ENCODE results near the gene PDE3A. TPM values are rescaled to one million over a fixed set of nuclear protein-coding genes. Genes with fewer than 3 reads are reported as not detected.

The PDE3A gene
- total RNA-seq, 2 experiments from 2014 or later, result not detected

DNA sequence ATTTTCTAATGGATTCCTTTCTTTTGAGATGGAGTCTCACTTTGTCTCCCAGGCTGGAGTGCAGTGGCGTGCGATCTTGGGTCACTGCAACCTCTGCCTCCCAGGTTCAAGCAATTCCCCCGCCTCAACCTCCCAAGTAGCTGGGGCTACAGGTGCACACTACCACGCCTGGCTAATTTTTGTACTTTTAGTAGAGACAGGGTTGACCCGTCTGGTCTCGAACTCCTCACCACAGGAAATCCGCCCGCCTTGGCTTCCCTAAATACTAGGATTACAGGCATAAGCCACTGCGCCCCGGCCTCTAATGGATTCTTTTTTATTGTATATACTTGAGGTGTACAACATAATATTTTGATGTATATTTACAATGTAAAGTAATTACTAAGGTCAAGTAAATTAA lies 186.7 kb downstream of the PDE3A start:
- intact Hi-C loops (cut with micrococcal nuclease), result no loop called here
- no peaks in the 10 kb centered on the region for H3K36me3 Mint-ChIP-seq
- H3K4me3 Mint-ChIP-seq, result no peak overlapping the region
- no peak overlapping the region for H3K27ac Mint-ChIP-seq
- H3K9me3 Mint-ChIP-seq, result no peaks in the 10 kb centered on the region
- H3K4me1 Mint-ChIP-seq (ENCODE audit: low read depth), result no peaks in the 10 kb centered on the region
- no peaks in the 10 kb centered on the region for H3K27me3 Mint-ChIP-seq
- no peak for DNase-seq
- ChIA-PET CTCF (no interaction called here), POLR2A (no interaction called here)

GRCh38 chr12:20555771-20556170 lies 187.4 kb downstream of the PDE3A start:
- H3K4me3 Mint-ChIP-seq, result no peak overlapping the region
- ChIA-PET POLR2A (no interaction called here), CTCF (no interaction called here)
- H3K36me3 Mint-ChIP-seq, result no peaks in the 10 kb centered on the region
- no peaks in the 10 kb centered on the region for H3K27me3 Mint-ChIP-seq
- no peak for DNase-seq
- H3K27ac Mint-ChIP-seq, result no peak overlapping the region
- intact Hi-C loops (cut with micrococcal nuclease), result no loop called here
- H3K9me3 Mint-ChIP-seq, result no peaks in the 10 kb centered on the region
- H3K4me1 Mint-ChIP-seq (ENCODE audit: low read depth), result no peaks in the 10 kb centered on the region

DNA sequence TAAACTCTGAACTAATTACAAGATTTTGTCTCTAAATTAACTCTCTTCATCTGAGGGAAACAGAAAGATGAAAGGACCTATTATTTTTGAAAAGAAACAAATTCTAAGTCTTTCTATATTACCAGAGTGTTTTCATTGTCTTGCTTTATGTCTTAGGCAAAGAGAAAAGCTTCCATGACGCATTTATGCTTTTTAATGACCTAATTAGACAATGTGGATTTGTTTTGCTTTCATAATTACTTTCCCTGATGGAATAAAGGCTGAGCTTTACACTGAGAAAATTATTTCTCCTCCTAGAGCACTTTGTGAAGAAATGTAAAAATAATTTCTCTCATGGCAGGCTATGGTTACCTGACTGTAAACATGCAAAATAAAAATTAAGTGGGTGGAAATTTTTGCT lies 188.8 kb downstream of the PDE3A start:
- no peak overlapping the region for H3K4me3 Mint-ChIP-seq
- H3K27me3 Mint-ChIP-seq, result no peaks in the 10 kb centered on the region
- H3K27ac Mint-ChIP-seq, result no peak overlapping the region
- intact Hi-C loops (cut with micrococcal nuclease), result no loop called here
- POLR2A ChIA-PET, result no interaction called here
- CTCF ChIA-PET, result no interaction called here
- no peaks in the 10 kb centered on the region for H3K4me1 Mint-ChIP-seq (ENCODE audit: low read depth)
- no peaks in the 10 kb centered on the region for H3K9me3 Mint-ChIP-seq
- DNase-seq, result no peak
- no peaks in the 10 kb centered on the region for H3K36me3 Mint-ChIP-seq

DNA sequence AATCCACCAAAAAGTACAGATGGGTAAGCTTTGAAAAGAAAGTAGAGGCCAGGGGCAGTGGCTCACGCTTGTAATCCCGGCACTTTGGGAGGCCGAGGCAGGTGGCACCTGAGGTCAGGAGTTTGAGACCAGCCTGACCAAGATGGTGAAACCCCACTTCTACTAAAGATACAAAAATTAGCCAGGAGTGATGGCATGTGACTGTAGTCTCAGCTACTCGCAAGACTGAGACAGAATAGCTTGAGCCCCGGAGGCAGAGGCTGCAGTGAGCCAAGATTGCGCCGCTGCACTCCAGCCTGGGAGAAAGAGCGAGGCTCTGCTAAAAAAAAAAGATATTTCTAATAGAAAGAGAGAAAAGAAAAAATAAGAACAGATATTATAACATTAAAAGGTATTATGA lies 192.6 kb downstream of the PDE3A start:
- ChIA-PET CTCF (no interaction called here), POLR2A (no interaction called here)
- no peaks in the 10 kb centered on the region for H3K9me3 Mint-ChIP-seq
- no peak overlapping the region for H3K4me3 Mint-ChIP-seq
- H3K36me3 Mint-ChIP-seq, result no peaks in the 10 kb centered on the region
- intact Hi-C loops (cut with micrococcal nuclease), result no loop called here
- no peak overlapping the region for H3K27ac Mint-ChIP-seq
- no peaks in the 10 kb centered on the region for H3K27me3 Mint-ChIP-seq
- DNase-seq, result no peak
- no peaks in the 10 kb centered on the region for H3K4me1 Mint-ChIP-seq (ENCODE audit: low read depth)

- Mint-ChIP-seq H3K36me3 (no peaks in the 10 kb centered on the region), H3K27me3 (no peaks in the 10 kb centered on the region), H3K4me3 (no peak overlapping the region), H3K27ac (no peak overlapping the region), H3K9me3 (no peaks in the 10 kb centered on the region), H3K4me1 (ENCODE audit: low read depth) (no peaks in the 10 kb centered on the region)
- intact Hi-C loops (cut with micrococcal nuclease), result no loop called here
- ChIA-PET POLR2A (no interaction called here), CTCF (no interaction called here)
- DNase-seq, result no peak
These were observed 193.5 kb downstream of the PDE3A start for GRCh38 chr12:20561871-20562270.

DNA sequence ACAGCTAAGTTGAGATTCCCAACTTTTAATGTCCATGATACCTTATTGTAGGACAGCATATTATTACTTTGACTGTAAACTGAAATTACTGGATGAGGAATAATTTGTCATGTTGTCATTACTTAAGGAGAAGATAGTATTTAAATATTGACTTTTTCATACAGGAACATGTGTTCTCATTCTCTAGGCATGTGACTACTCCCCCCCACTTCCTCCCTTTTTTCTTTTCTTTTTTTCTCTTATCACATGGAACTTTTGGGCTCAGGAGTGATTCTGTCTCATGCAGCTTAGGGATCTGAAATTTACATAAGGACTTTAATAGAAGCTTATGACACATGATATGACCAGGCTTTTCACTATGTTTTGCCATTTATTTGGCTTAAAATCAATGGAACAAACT lies 199.1 kb downstream of the PDE3A start:
- H3K27ac Mint-ChIP-seq, result no peak overlapping the region
- intact Hi-C loops (cut with micrococcal nuclease), result no loop called here
- H3K4me3 Mint-ChIP-seq, result no peak overlapping the region
- no peaks in the 10 kb centered on the region for H3K36me3 Mint-ChIP-seq
- H3K27me3 Mint-ChIP-seq, result no peaks in the 10 kb centered on the region
- DNase-seq, result no peak
- CTCF ChIA-PET, result no interaction called here
- no peaks in the 10 kb centered on the region for H3K9me3 Mint-ChIP-seq
- H3K4me1 Mint-ChIP-seq (ENCODE audit: low read depth), result no peaks in the 10 kb centered on the region
- POLR2A ChIA-PET, result no interaction called here

DNA sequence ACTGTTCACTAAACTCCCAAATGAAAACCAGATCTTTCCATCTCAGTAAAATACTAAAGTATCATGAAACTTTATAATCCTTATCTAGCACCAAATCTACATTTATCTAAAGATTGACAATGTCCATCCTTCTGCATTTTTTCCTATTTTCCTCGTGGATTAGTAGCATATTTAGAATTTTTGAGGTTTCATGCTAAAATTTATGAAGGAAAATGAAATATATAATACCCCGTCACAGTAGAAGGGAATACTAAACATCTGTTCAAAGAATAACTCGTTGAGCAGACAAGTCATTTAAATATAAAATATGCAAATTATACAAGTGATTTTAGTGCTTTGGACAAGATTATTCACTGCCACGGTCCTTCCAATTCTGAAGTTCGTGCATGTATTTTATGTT lies 204.1 kb downstream of the PDE3A start:
- ChIA-PET CTCF (no interaction called here), POLR2A (no interaction called here)
- H3K36me3 Mint-ChIP-seq, result no peaks in the 10 kb centered on the region
- H3K27ac Mint-ChIP-seq, result no peak overlapping the region
- H3K27me3 Mint-ChIP-seq, result no peaks in the 10 kb centered on the region
- DNase-seq, result no peak
- no peak overlapping the region for H3K4me3 Mint-ChIP-seq
- intact Hi-C loops (cut with micrococcal nuclease), result no loop called here
- no peaks in the 10 kb centered on the region for H3K9me3 Mint-ChIP-seq
- no peaks in the 10 kb centered on the region for H3K4me1 Mint-ChIP-seq (ENCODE audit: low read depth)

- no peak overlapping the region for H3K4me3 Mint-ChIP-seq
- no peaks in the 10 kb centered on the region for H3K4me1 Mint-ChIP-seq (ENCODE audit: low read depth)
- POLR2A ChIA-PET, result no interaction called here
- no peak for DNase-seq
- H3K27me3 Mint-ChIP-seq, result no peaks in the 10 kb centered on the region
- CTCF ChIA-PET, result no interaction called here
- no peaks in the 10 kb centered on the region for H3K36me3 Mint-ChIP-seq
- intact Hi-C loops (cut with micrococcal nuclease), result no loop called here
- H3K9me3 Mint-ChIP-seq, result no peaks in the 10 kb centered on the region
- H3K27ac Mint-ChIP-seq, result no peak overlapping the region
These were observed 208.2 kb downstream of the PDE3A start for GRCh38 chr12:20576528-20576927.

GRCh38 chr12:20577054-20577453 lies 208.7 kb downstream of the PDE3A start:
- H3K27ac Mint-ChIP-seq, result no peak overlapping the region
- no peaks in the 10 kb centered on the region for H3K36me3 Mint-ChIP-seq
- ChIA-PET CTCF (no interaction called here), POLR2A (no interaction called here)
- DNase-seq, result no peak
- no peaks in the 10 kb centered on the region for H3K4me1 Mint-ChIP-seq (ENCODE audit: low read depth)
- intact Hi-C loops (cut with micrococcal nuclease), result no loop called here
- no peaks in the 10 kb centered on the region for H3K9me3 Mint-ChIP-seq
- H3K4me3 Mint-ChIP-seq, result no peak overlapping the region
- H3K27me3 Mint-ChIP-seq, result no peaks in the 10 kb centered on the region

DNA sequence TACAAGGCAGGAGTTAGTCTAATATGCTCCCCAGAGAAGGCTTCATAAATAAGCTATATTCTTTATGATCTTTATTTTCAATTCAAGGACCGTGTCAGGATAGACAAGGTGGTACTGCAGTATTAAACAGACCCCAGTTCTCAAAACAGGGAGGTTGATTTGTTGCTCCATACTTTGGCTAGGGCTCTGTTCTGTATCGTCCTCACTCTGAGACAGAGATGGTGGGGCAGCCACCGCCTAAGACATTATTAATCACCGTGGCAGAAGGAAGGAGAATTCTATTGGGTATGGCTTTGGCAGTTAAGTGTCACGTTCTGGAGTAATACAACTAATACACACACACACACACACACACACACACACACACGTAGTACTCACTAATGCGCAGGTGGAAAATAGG lies 209.8 kb downstream of the PDE3A start:
- ChIA-PET POLR2A (no interaction called here), CTCF (no interaction called here)
- no peaks in the 10 kb centered on the region for H3K4me1 Mint-ChIP-seq (ENCODE audit: low read depth)
- H3K27me3 Mint-ChIP-seq, result no peaks in the 10 kb centered on the region
- no peak overlapping the region for H3K27ac Mint-ChIP-seq
- no peak for DNase-seq
- no peaks in the 10 kb centered on the region for H3K9me3 Mint-ChIP-seq
- intact Hi-C loops (cut with micrococcal nuclease), result no loop called here
- no peak overlapping the region for H3K4me3 Mint-ChIP-seq
- no peaks in the 10 kb centered on the region for H3K36me3 Mint-ChIP-seq

- H3K9me3 Mint-ChIP-seq, result no peaks in the 10 kb centered on the region
- H3K27me3 Mint-ChIP-seq, result no peaks in the 10 kb centered on the region
- CTCF ChIA-PET, result no interaction called here
- H3K36me3 Mint-ChIP-seq, result no peaks in the 10 kb centered on the region
- POLR2A ChIA-PET, result no interaction called here
- intact Hi-C loops (cut with micrococcal nuclease), result no loop called here
- no peaks in the 10 kb centered on the region for H3K4me1 Mint-ChIP-seq (ENCODE audit: low read depth)
- DNase-seq, result no peak
- no peak overlapping the region for H3K27ac Mint-ChIP-seq
- H3K4me3 Mint-ChIP-seq, result no peak overlapping the region
These were observed 216.8 kb downstream of the PDE3A start for GRCh38 chr12:20585055-20585625.

DNA sequence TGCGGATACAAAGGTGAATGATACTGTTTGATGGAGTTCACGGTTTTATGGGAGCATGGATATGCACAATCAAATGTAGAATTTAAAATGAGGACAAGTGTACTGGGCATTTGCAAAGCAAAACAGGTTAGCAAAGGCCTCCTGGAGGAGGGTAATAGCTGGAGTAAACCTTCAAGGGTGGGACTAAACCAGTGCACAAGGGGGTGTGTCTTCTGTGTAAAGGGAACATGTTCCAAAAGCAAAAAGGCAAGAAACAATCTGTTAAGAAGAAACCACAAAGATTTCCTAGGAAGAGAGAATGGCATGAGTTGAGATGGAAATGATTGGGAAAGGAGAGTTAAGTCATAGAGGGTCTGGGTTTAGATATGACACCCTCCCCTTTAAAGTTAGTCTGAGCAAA lies 217.6 kb downstream of the PDE3A start:
- Mint-ChIP-seq H3K4me1 (ENCODE audit: low read depth) (no peaks in the 10 kb centered on the region), H3K27ac (no peak overlapping the region), H3K4me3 (no peak overlapping the region), H3K36me3 (no peaks in the 10 kb centered on the region), H3K9me3 (no peaks in the 10 kb centered on the region), H3K27me3 (no peaks in the 10 kb centered on the region)
- ChIA-PET POLR2A (no interaction called here), CTCF (no interaction called here)
- DNase-seq, result no peak
- intact Hi-C loops (cut with micrococcal nuclease), result no loop called here

- Mint-ChIP-seq H3K27ac (no peak overlapping the region), H3K4me3 (no peak overlapping the region), H3K9me3 (no peaks in the 10 kb centered on the region), H3K36me3 (no peaks in the 10 kb centered on the region), H3K4me1 (ENCODE audit: low read depth) (no peaks in the 10 kb centered on the region), H3K27me3 (no peaks in the 10 kb centered on the region)
- POLR2A ChIA-PET, result no interaction called here
- intact Hi-C loops (cut with micrococcal nuclease), result no loop called here
- no peak for DNase-seq
- CTCF ChIA-PET, result no interaction called here
These were observed 219.7 kb downstream of the PDE3A start for GRCh38 chr12:20588042-20588441.

DNA sequence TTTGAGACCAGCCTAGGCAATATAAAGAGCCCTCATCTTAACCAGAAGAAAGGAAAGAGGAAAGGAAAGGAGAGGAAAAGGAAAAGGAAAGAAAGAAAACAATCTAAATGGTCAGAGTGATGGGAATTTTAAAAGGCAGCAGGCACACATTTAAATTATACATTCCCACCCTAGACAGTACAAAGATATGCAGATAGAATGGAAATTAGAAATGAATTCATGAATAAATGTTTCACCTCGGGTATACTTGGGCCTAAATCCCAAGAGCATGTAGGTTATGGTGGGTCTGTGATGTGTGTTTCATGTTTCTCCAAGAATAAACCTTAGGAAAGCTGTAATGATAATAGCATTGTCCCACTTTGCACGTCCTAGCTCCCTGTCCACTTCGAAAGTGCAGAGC lies 222.2 kb downstream of the PDE3A start:
- no peak for DNase-seq
- Mint-ChIP-seq H3K27me3 (no peaks in the 10 kb centered on the region), H3K27ac (no peak overlapping the region), H3K36me3 (no peaks in the 10 kb centered on the region), H3K4me1 (ENCODE audit: low read depth) (no peaks in the 10 kb centered on the region), H3K9me3 (no peaks in the 10 kb centered on the region), H3K4me3 (no peak overlapping the region)
- ChIA-PET POLR2A (no interaction called here), CTCF (no interaction called here)
- intact Hi-C loops (cut with micrococcal nuclease), result no loop called here
